ENCODE results near the gene AIP. TPM values are rescaled to one million over a fixed set of nuclear protein-coding genes. Genes with fewer than 3 reads are reported as not detected.

The AIP gene
- total and polyA plus RNA-seq, 7 donors: 25.3 to 71.5 (median 42.7) TPM

DNA sequence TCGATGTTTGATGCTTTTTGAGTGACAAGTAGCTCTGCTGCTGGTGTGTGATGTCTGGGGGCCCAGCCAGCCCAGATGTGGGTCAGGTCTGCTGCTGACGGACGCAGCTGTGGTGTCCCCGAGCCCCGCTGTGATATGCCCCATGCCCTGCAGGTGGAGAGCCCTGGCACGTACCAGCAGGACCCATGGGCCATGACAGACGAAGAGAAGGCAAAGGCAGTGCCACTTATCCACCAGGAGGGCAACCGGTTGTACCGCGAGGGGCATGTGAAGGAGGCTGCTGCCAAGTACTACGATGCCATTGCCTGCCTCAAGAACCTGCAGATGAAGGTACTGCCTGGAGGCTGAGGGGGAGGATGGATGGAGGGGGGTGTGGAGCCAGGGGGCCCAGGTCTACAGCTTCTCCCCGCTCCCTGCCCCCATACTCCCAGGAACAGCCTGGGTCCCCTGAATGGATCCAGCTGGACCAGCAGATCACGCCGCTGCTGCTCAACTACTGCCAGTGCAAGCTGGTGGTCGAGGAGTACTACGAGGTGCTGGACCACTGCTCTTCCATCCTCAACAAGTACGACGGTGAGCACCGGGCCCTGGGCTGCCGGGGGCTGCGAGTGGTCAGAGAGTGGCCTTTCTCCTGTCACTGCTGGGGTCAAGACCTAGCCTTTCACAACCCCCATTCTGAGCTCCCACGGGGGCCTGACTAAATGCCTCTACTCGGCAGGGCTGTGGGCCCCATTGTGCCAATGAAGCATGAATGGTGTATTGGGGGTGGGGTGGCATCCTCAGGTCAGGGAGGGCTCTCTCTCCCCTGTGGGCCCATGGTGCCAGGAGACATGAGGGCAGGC is 7.3 kb downstream of the AIP start:
- H3K4me1 ChIP-seq: no peaks in the 10 kb centered on the region
- no peak overlapping the region for H3K27ac ChIP-seq
- no peaks in the 10 kb centered on the region for H3K27me3 ChIP-seq (ENCODE audit: insufficient read depth in 3 of 3, low read length in 2 of 3)
- DNase-seq (no peak), ATAC-seq (peak; percentile 42 to 71 (median 47))
- no peaks in the 10 kb centered on the region for H3K9me3 ChIP-seq
- H3K36me3 ChIP-seq (ENCODE audit: insufficient read depth in 1 of 2, low read depth in 1 of 2): peaks cover 0 to 44% of the 10 kb centered on the region in 2 donors
- H3K4me3 ChIP-seq: no peak overlapping the region
- intact Hi-C loops (cut with DNase I): no loop called here
- TF ChIP-seq, protein P1, sequence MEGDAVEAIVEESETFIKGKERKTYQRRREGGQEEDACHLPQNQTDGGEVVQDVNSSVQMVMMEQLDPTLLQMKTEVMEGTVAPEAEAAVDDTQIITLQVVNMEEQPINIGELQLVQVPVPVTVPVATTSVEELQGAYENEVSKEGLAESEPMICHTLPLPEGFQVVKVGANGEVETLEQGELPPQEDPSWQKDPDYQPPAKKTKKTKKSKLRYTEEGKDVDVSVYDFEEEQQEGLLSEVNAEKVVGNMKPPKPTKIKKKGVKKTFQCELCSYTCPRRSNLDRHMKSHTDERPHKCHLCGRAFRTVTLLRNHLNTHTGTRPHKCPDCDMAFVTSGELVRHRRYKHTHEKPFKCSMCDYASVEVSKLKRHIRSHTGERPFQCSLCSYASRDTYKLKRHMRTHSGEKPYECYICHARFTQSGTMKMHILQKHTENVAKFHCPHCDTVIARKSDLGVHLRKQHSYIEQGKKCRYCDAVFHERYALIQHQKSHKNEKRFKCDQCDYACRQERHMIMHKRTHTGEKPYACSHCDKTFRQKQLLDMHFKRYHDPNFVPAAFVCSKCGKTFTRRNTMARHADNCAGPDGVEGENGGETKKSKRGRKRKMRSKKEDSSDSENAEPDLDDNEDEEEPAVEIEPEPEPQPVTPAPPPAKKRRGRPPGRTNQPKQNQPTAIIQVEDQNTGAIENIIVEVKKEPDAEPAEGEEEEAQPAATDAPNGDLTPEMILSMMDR (IDR thresholded peaks at IDR 0.05): no peak
- 79 to 83% (median 83%) methylated on average over 21 to 23 of the region's 23 CpGs for WGBS, 3 donors

DNA sequence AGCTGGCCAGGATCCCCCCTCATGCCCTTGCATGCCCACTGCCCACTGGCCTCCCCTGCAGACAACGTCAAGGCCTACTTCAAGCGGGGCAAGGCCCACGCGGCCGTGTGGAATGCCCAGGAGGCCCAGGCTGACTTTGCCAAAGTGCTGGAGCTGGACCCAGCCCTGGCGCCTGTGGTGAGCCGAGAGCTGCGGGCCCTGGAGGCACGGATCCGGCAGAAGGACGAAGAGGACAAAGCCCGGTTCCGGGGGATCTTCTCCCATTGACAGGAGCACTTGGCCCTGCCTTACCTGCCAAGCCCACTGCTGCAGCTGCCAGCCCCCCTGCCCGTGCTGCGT is 7.9 kb downstream of the AIP start:
- peaks cover 0 to 44% of the 10 kb centered on the region in 2 donors for H3K36me3 ChIP-seq (ENCODE audit: insufficient read depth in 1 of 2, low read depth in 1 of 2)
- no peaks in the 10 kb centered on the region for H3K9me3 ChIP-seq
- ATAC-seq: no peak
- H3K4me1 ChIP-seq: no peaks in the 10 kb centered on the region
- WGBS, 3 donors: 64 to 67% (median 66%) methylated on average over 13 to 15 of the region's 15 CpGs
- no peak overlapping the region for H3K4me3 ChIP-seq
- intact Hi-C loops (cut with DNase I): no loop called here
- H3K27ac ChIP-seq: no peak overlapping the region
- no peaks in the 10 kb centered on the region for H3K27me3 ChIP-seq (ENCODE audit: insufficient read depth in 3 of 3, low read length in 2 of 3)
- no peak for DNase-seq
- TF ChIP-seq, protein P1 (IDR thresholded peaks at IDR 0.05): no peak

DNA sequence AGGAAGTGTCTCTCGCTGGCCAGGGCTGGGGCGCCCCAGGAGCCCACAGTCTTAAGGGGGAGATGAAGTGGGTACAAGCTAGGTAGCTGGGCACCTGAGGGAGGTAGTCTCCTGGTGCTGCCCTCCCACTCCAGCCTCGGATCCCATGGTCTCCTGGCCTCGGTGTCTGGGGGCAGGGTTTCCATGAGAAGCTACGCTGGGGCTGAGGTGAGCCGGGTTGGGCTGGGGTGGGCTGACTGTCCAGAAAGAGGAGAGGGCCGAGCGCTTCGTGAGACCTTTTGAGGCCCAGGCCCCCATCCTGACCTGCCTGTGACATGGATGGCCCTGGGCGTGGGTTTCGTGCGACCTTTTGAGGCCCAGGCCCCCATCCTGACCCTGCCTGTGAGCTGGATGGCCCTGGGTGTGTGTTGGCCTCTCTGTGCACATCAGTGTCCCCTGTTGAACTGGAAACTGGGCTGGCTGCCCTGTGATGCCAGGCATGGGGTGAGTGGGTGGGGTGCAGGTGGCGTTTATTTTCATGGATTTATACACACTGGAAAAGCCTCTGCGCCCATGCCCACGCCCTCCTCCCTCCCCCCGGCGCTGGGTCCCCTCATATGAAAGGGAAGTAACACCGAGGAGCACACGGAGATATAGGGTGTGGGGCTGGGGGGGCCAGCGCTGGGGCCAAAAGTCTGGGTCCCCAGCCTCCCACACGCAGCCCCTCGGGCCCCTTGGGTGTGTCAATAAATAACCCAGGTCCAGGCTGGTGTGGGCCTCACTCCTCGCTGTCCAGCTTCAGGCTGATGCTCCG is 8.6 kb downstream of the AIP start:
- no peaks in the 10 kb centered on the region for H3K27me3 ChIP-seq (ENCODE audit: insufficient read depth in 3 of 3, low read length in 2 of 3)
- H3K4me1 ChIP-seq: no peaks in the 10 kb centered on the region
- no peaks in the 10 kb centered on the region for H3K9me3 ChIP-seq
- peaks cover 0 to 44% of the 10 kb centered on the region in 2 donors for H3K36me3 ChIP-seq (ENCODE audit: insufficient read depth in 1 of 2, low read depth in 1 of 2)
- intact Hi-C loops (cut with DNase I): no loop called here
- DNase-seq (no peak), ATAC-seq (no peak)
- no peak overlapping the region for H3K4me3 ChIP-seq
- H3K27ac ChIP-seq: no peak overlapping the region
- WGBS, 3 donors: 72 to 81% (median 80%) methylated on average over 21 to 24 of the region's 24 CpGs
- TF ChIP-seq, protein P1 (IDR thresholded peaks at IDR 0.05): no peak

DNA sequence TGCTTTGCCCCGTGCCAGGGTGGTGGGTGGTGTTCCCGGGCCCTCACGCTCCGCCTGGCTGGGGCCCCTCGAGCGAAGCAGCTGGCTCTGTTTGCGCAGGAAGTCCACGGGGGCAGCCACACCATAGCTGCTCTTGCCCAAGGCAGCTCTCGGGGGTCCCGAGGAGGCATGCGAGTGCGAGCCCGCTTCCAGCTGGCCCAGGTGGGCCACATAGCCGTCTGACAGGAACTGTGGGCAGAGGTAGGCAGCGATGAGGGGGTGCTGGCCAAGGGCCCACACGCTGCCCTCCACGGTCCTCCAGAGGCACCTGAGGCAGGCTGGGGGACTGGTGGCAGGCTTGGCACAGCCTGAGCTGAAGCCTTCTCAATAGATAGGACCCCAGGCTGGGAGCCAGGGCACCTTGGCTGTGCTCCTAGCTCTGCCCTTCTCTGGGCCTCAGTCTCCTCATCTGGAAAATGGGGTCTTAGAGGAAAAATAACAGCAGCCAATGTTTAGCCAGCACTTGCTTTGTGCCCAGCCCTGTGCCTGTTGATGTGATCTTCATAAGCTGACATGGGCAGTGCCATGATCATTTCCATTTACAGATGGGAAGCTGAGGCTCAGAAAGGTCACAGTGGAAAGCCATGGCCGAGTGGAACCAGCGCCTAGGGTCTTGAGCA is 9.4 kb downstream of the AIP start:
- 76 to 81% (median 78%) methylated on average over 19 of the region's 19 CpGs for WGBS, 3 donors
- H3K4me3 ChIP-seq: no peak overlapping the region
- no peaks in the 10 kb centered on the region for H3K9me3 ChIP-seq
- TF ChIP-seq, protein P1 (IDR thresholded peaks at IDR 0.05): no peak
- no peaks in the 10 kb centered on the region for H3K27me3 ChIP-seq (ENCODE audit: insufficient read depth in 3 of 3, low read length in 2 of 3)
- H3K36me3 ChIP-seq (ENCODE audit: insufficient read depth in 1 of 2, low read depth in 1 of 2): peaks cover 0 to 38% of the 10 kb centered on the region in 2 donors
- H3K27ac ChIP-seq: no peak overlapping the region
- DNase-seq (no peak), ATAC-seq (no peak)
- no peaks in the 10 kb centered on the region for H3K4me1 ChIP-seq
- intact Hi-C loops (cut with DNase I): no loop called here
